ENCODE results near the gene TP53I11.

GRCh38 chr11:44992774-44993173 lies 42.1 kb upstream of the TP53I11 start:
- TF ChIP-seq AFF4 (CRISPR knock-in tag; IDR thresholded peaks at IDR 0.05; ENCODE audit: borderline replicate concordance): no peak
- no peak for TF ChIP-seq ZNF138 (CRISPR knock-in tag; conservative IDR thresholded peaks at IDR 0.05)
- no peak for TF ChIP-seq ZNF512 (CRISPR knock-in tag; IDR thresholded peaks at IDR 0.05; ENCODE audit: borderline replicate concordance)
- TF ChIP-seq MAX (CRISPR knock-in tag; IDR thresholded peaks at IDR 0.05): no peak
- no peak for TF ChIP-seq CTCF (IDR thresholded peaks at IDR 0.05)
- no peak for TF ChIP-seq NR2C2 (CRISPR knock-in tag; IDR thresholded peaks at IDR 0.05)
- TF ChIP-seq ZNF232 (CRISPR knock-in tag; IDR thresholded peaks at IDR 0.05): no peak
- no peak for TF ChIP-seq NR3C1 (CRISPR knock-in tag; conservative IDR thresholded peaks at IDR 0.05; ENCODE audit: low read depth)
- no peak for TF ChIP-seq TEAD4 (CRISPR knock-in tag; IDR thresholded peaks at IDR 0.05)
- no peak for TF ChIP-seq MXD4 (CRISPR knock-in tag; IDR thresholded peaks at IDR 0.05; ENCODE audit: borderline replicate concordance)
